Bronchial epithelial cell (primary cell): Measurements from ENCODE around the gene PRSS12. TPM values are rescaled to one million over a fixed set of nuclear protein-coding genes. Genes with fewer than 3 reads are reported as not detected.
"Not testable (repeated sequence)": the region's sequence is repeated elsewhere in the genome, so short reads cannot be mapped to it uniquely, and the experiment has no call there.

Experiments
- DNase-seq: peaks from one replicate; pipeline ENCODE4 v3.0.0-alpha.2; 2010; ENCODE audit warnings: low read depth
- FAIRE-seq: peaks from 2 replicates; lab custom pipeline; 2011; peaks lifted over from hg19 to GRCh38; lab: Jason Lieb, UNC
- H3K27me3 ChIP-seq: 2 replicates; pipeline ENCODE4 v1.5.1; 2011; ENCODE audit warnings: low read length; ENCODE audit not compliant: control insufficient read depth, insufficient read depth
- H3K36me3 ChIP-seq: 2 replicates; pipeline ENCODE4 v1.5.1; 2011; ENCODE audit warnings: low read length; ENCODE audit not compliant: control insufficient read depth, insufficient read depth
- H3K4me3 ChIP-seq: 2 replicates; pipeline ENCODE4 v1.5.1; 2011; ENCODE audit warnings: mild to moderate bottlenecking, low read depth, low read length, control low read depth
- CTCF ChIP-seq: IDR thresholded peaks from 2 replicates; pipeline ENCODE4 v1.5.1; 2011; ENCODE audit warnings: mild to moderate bottlenecking, moderate library complexity, low read length, control low read depth, inconsistent platforms; ENCODE audit not compliant: insufficient read depth, severe bottlenecking
- total RNA-seq: library from RNA; depleted of rRNA; stranded (reverse); fragments of >200 nt; gene quantifications from 2 replicates; pipeline ENCODE4 v1.2.1, GENCODE V29; 2014

Gene PRSS12
- total RNA-seq, 1 donor from 2014 or later = 24.2 TPM

DNA sequence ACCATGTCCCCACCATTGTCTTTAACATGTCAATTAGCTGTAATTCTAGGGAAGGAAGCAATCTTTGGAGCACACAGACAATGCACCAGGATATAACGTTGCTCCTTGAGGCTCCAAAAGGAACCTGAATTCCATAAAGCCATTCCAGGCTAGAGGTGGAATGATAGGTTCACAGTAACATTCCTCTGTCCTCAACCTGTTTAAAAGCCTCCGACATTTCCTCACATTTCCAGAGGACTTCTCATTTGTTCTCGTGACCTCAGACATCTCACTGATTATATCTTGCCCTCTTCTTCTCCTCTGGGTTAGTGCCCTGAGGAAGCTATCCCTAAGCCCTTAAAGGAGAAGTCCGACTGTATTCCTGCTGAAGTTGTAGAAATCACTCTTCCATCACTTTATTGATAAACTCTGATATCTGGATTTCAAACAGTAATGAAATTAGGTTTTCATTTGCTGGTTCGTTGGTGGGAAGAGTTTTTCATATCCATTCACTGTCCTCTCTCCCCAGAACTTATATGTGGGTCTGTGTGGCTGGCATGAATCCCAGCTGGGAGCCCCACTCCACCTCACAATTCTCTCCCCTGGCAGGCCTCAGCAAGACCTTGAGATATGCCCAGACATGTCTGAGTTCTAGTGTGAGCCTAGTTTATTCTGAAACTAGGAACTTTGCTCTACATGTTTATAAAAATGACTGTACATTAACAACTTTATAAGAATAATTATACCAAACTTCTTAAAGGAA, 44.2 kb upstream of the PRSS12 start:
- DNase-seq (peak; percentile 86), FAIRE-seq (peak; percentile 70)
- no peak for TF ChIP-seq CTCF
- H3K36me3 ChIP-seq = no peaks in the 10 kb centered on the region
- H3K27me3 ChIP-seq = no peaks in the 10 kb centered on the region
- H3K4me3 ChIP-seq = no peak overlapping the region

- no peak for FAIRE-seq
- H3K36me3 ChIP-seq = no peaks in the 10 kb centered on the region
- H3K27me3 ChIP-seq = no peaks in the 10 kb centered on the region
- DNase-seq = no peak
- no peak for TF ChIP-seq CTCF
- H3K4me3 ChIP-seq = no peak overlapping the region
Measured at GRCh38 chr4:118395057-118395644, 42.3 kb upstream of the PRSS12 start.

GRCh38 chr4:118392509-118392908, 39.7 kb upstream of the PRSS12 start:
- not testable (repeated sequence) for FAIRE-seq, H3K27me3 ChIP-seq, DNase-seq, H3K4me3 ChIP-seq, H3K36me3 ChIP-seq

GRCh38 chr4:118390121-118390520, 37.3 kb upstream of the PRSS12 start:
- no peaks in the 10 kb centered on the region for H3K27me3 ChIP-seq
- TF ChIP-seq CTCF = no peak
- no peak overlapping the region for H3K4me3 ChIP-seq
- DNase-seq = no peak
- no peak for FAIRE-seq
- H3K36me3 ChIP-seq = no peaks in the 10 kb centered on the region

DNA sequence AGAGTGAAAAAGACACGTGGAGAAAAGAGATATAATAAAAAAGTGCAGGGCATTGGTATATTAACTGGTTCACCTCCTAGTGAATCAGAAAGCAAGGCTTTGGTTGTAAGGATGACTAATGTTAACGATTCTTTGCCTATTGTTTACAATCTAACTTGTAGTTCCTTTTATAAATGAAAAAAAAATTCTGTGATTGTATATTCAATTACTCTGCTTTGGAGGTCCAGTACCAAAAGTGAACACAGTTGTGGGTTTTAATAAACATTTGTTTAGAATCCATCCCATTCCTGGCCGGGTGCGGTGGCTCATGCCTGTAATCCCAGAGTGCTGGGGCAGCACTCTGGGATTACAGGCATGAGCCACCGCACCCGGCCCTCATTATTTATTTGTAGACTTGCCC, 36.9 kb upstream of the PRSS12 start:
- peak; percentile 38 for DNase-seq
- H3K4me3 ChIP-seq = no peak overlapping the region
- H3K36me3 ChIP-seq = no peaks in the 10 kb centered on the region
- H3K27me3 ChIP-seq = no peaks in the 10 kb centered on the region
- no peak for FAIRE-seq
- TF ChIP-seq CTCF = no peak

- DNase-seq (no peak), FAIRE-seq (no peak)
- Histone ChIP-seq H3K4me3 (no peak overlapping the region), H3K36me3 (no peaks in the 10 kb centered on the region), H3K27me3 (no peaks in the 10 kb centered on the region)
- TF ChIP-seq CTCF = no peak
Measured at GRCh38 chr4:118388606-118389005, 35.8 kb upstream of the PRSS12 start.
